Coronary artery (tissue), 2 donors: Measurements from ENCODE around the gene ROCK1.

ENCODE experiments used
- DNase-seq: peaks from one replicate; pipeline ENCODE4 v3.0.0-alpha.2; 2017; ENCODE audit warnings: low spot score
- H3K27ac ChIP-seq, 2 donors: fragments of 200-600 bp; sonication (generic); one replicate each; pipeline ENCODE4 v1.5.1; 2016 to 2019
- H3K4me3 ChIP-seq: fragments of 200-600 bp; sonication (generic); 2 replicates; pipeline ENCODE4 v1.5.1; 2016; ENCODE audit warnings: mild to moderate bottlenecking, moderate library complexity
- TF ChIP-seq, protein P1 (sequence below): fragments of 200-600 bp; sonication (generic); IDR thresholded peaks from one replicate; pipeline ENCODE4 v1.5.1; 2019; ENCODE audit warnings: antibody characterized with exemption

Gene ROCK1

GRCh38 chr18:21101172-21101571 lies 10.4 kb downstream of the ROCK1 start:
- Histone ChIP-seq H3K27ac (no peak overlapping the region), H3K4me3 (no peak overlapping the region)
- TF ChIP-seq, protein P1, sequence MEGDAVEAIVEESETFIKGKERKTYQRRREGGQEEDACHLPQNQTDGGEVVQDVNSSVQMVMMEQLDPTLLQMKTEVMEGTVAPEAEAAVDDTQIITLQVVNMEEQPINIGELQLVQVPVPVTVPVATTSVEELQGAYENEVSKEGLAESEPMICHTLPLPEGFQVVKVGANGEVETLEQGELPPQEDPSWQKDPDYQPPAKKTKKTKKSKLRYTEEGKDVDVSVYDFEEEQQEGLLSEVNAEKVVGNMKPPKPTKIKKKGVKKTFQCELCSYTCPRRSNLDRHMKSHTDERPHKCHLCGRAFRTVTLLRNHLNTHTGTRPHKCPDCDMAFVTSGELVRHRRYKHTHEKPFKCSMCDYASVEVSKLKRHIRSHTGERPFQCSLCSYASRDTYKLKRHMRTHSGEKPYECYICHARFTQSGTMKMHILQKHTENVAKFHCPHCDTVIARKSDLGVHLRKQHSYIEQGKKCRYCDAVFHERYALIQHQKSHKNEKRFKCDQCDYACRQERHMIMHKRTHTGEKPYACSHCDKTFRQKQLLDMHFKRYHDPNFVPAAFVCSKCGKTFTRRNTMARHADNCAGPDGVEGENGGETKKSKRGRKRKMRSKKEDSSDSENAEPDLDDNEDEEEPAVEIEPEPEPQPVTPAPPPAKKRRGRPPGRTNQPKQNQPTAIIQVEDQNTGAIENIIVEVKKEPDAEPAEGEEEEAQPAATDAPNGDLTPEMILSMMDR, result no peak
- DNase-seq, result no peak

DNA sequence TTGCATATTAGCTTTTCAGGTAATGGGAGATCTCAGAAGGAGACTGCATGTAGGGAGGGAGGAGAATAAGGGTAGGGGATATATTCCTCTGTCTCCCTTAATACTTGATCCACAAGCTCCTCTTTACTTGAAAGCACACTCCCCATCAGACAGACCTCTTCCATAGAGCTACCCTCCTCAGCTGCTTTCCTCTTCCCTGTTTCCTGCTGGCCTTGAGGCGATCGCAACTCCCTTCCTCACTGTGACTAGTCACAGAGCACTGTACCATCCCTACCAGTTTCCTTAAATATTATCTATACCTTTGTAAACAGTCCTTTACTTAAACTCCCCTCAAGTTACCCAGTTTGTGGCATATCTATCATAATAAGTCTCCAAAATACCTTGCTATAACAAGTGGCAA lies 10.9 kb downstream of the ROCK1 start:
- DNase-seq, result no peak

DNA sequence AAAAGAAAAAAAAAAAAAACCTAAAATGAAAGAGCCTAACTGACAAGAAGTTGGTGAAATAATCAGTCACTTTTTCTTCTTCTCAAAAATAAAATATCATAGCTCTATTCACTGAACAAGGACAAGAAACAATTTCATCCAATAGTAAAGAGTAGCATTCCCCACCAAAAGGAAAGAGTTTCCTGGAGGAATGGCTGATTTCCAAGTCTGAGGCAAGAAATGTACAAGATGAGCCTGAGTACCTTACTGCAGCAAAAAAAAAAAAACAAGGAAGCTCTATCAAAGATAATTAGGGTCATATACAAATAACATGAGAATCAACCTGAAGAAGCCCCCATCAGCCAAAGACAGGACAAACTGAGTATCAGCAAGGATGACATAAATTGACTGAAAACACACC lies 11.5 kb downstream of the ROCK1 start:
- H3K27ac ChIP-seq, result no peak overlapping the region
- no peak overlapping the region for H3K4me3 ChIP-seq
- DNase-seq, result no peak
- TF ChIP-seq, protein P1, result no peak

More for the DNA sequence above, 10.9 kb downstream of the ROCK1 start:
- no peak overlapping the region for H3K4me3 ChIP-seq
- H3K27ac ChIP-seq, result no peak overlapping the region
- TF ChIP-seq, protein P1, result no peak

- no peak overlapping the region for H3K4me3 ChIP-seq
- TF ChIP-seq, protein P1, result no peak
- no peak for DNase-seq
Measured at GRCh38 chr18:21099442-21099841, 12.2 kb downstream of the ROCK1 start.

DNA sequence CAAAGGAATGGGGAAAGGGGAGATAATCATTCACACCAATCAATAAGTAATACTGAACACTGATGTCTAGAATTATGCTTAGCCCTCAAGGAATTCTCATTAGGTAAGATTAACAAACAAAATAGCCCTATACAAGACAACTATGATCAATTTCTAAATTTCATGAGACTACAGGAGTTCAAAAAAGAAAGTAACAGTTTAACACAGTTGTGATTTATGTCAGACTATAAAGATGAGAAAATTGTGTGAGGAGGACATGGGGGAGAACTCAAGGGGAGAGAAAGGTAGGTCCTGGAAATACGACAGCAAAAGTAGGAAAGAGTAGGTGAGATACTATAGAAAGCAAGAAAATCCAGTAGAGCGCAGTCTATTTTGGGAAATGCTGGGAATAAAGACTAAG lies 14.9 kb downstream of the ROCK1 start:
- no peak overlapping the region for H3K4me3 ChIP-seq
- TF ChIP-seq, protein P1, result no peak
- DNase-seq, result no peak
- H3K27ac ChIP-seq, result no peak overlapping the region

More at GRCh38 chr18:21099442-21099841, 12.2 kb downstream of the ROCK1 start:
- no peak overlapping the region for H3K27ac ChIP-seq

DNA sequence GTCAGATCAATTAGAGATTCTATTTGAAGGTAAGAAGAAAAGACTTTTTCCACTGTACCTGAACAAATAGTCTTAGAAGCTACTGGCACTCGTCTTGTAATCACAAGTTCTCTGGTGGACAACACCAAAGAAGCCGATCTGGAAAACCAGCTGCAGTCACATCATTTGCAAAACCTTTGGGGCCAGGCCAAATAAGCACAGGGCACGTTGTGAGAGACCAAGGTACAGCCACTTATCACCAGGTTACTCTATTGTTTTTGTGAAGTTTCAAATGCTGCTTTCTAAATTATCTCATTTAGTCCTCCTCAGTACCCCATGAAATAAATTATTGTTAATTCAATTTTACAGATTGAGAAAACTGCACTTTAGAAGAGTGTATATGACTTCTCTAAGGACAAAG lies 18.5 kb downstream of the ROCK1 start:
- TF ChIP-seq, protein P1, result no peak
- H3K27ac ChIP-seq, result no peak overlapping the region
- no peak overlapping the region for H3K4me3 ChIP-seq
- no peak for DNase-seq

DNA sequence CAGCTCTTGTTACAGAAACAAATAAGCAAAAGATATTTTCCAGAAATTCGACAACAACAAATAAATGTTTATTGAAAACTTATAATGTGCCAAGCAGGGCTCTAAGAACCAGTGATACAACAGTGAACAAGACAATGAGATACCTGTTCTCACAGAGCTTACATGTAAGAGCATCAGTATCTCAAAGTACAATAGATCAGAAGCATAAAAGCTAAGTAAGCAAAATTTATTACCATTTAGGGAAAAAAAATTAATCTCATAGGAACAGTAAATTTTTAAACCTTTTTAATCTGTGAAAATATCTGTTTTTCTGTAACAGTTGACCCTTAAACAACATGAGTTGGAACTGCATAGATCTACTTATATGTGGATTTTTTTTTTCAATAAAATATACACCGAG lies 20.9 kb downstream of the ROCK1 start:
- TF ChIP-seq, protein P1, result no peak
- Histone ChIP-seq H3K4me3 (no peak overlapping the region), H3K27ac (no peak overlapping the region)
- DNase-seq, result no peak
